Mesothelial cell of epicardium (in vitro differentiated cells): Measurements from ENCODE around the gene STK32B. TPM values are rescaled to one million over a fixed set of nuclear protein-coding genes. Genes with fewer than 3 reads are reported as not detected.

Source experiments
- DNase-seq, 2 experiments: peaks; one replicate each; pipeline ENCODE4 v3.0.0; 2021; ENCODE audit warnings: low spot score in 2 of 2; ENCODE audit not compliant: unreplicated experiment in 2 of 2
- H3K27ac Mint-ChIP-seq: 2 replicates; pipeline ENCODE4 v1.8.0; 2021; ENCODE audit warnings: mixed read lengths
- H3K27me3 Mint-ChIP-seq: 2 replicates; pipeline ENCODE4 v1.8.0; 2021; ENCODE audit warnings: low read depth, mixed read lengths
- H3K36me3 Mint-ChIP-seq: 2 replicates; pipeline ENCODE4 v1.8.0; 2021; ENCODE audit warnings: mixed read lengths
- H3K4me1 Mint-ChIP-seq: 2 replicates; pipeline ENCODE4 v1.8.0; 2021; ENCODE audit warnings: mixed read lengths
- H3K4me3 Mint-ChIP-seq: 2 replicates; pipeline ENCODE4 v1.8.0; 2021; ENCODE audit warnings: mild to moderate bottlenecking, moderate library complexity, mixed read lengths
- H3K9me3 Mint-ChIP-seq: 2 replicates; pipeline ENCODE4 v1.8.0; 2021; ENCODE audit warnings: mixed read lengths
- total RNA-seq: library from RNA; stranded (reverse); gene quantifications from 3 replicates; pipeline ENCODE4 v1.2.1, GENCODE V29; 2021
- TF ChIP-seq, protein P1 (sequence below): fragments of 200-600 bp; sonication (generic); IDR thresholded peaks from one replicate; pipeline ENCODE4 v1.5.0; 2021; ENCODE audit warnings: antibody characterized with exemption; ENCODE audit not compliant: unreplicated experiment

Gene STK32B
- total RNA-seq, 1 donor from 2014 or later, result 0.96 TPM

DNA sequence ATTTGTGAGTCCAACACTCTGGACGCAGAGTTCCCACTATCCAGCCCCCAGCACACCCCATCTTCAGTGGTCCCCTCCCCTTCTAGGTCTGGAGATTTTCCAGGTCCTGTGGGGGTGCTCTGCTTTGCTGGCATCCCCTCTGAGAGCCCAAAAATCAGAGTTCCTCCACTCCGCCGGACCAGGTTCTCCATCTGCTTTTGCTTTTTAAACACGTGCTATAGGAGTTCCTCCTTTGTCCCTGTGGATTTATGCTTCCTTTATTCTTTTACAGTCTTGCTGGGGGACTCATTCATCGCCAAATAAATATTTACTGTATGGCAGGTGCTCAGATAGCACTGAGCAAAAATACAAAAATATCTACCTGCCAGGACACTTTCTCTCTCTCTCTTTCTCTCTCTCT lies 324.7 kb downstream of the STK32B start:
- H3K27ac Mint-ChIP-seq, result no peak overlapping the region
- H3K9me3 Mint-ChIP-seq, result peaks cover 24% of the 10 kb centered on the region
- H3K27me3 Mint-ChIP-seq, result peaks cover 5% of the 10 kb centered on the region

DNA sequence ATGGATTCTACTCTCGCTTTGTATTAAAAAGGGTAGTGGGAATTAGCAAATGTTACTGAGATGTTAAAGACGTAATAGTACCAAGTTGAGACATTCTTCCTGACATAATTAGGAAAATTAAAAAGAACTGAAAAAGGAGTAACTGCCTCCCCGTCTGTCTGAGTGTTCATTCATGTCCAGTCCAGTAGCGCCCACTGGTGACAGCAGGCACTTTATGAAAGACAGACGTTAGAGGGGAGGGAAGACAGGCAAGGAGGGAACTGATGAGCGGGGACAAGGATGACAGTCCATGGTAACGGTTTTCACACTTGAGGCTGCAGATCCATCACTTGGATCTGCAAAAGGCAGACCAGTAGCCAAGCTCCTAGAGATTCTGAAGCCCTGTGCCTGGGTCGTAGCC lies 326.7 kb downstream of the STK32B start:
- no peak overlapping the region for H3K4me3 Mint-ChIP-seq
- no peak overlapping the region for H3K27ac Mint-ChIP-seq
- peaks cover 5% of the 10 kb centered on the region for H3K27me3 Mint-ChIP-seq
- TF ChIP-seq, protein P1, sequence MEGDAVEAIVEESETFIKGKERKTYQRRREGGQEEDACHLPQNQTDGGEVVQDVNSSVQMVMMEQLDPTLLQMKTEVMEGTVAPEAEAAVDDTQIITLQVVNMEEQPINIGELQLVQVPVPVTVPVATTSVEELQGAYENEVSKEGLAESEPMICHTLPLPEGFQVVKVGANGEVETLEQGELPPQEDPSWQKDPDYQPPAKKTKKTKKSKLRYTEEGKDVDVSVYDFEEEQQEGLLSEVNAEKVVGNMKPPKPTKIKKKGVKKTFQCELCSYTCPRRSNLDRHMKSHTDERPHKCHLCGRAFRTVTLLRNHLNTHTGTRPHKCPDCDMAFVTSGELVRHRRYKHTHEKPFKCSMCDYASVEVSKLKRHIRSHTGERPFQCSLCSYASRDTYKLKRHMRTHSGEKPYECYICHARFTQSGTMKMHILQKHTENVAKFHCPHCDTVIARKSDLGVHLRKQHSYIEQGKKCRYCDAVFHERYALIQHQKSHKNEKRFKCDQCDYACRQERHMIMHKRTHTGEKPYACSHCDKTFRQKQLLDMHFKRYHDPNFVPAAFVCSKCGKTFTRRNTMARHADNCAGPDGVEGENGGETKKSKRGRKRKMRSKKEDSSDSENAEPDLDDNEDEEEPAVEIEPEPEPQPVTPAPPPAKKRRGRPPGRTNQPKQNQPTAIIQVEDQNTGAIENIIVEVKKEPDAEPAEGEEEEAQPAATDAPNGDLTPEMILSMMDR, result no peak
- H3K9me3 Mint-ChIP-seq, result peaks cover 22% of the 10 kb centered on the region
- H3K4me1 Mint-ChIP-seq, result no peaks in the 10 kb centered on the region
- DNase-seq, result no peak
- H3K36me3 Mint-ChIP-seq, result no peaks in the 10 kb centered on the region

More for the DNA sequence above, 324.7 kb downstream of the STK32B start:
- Mint-ChIP-seq H3K36me3 (no peaks in the 10 kb centered on the region), H3K4me3 (no peak overlapping the region), H3K4me1 (no peaks in the 10 kb centered on the region)
- TF ChIP-seq, protein P1, result no peak
- DNase-seq, result no peak

DNA sequence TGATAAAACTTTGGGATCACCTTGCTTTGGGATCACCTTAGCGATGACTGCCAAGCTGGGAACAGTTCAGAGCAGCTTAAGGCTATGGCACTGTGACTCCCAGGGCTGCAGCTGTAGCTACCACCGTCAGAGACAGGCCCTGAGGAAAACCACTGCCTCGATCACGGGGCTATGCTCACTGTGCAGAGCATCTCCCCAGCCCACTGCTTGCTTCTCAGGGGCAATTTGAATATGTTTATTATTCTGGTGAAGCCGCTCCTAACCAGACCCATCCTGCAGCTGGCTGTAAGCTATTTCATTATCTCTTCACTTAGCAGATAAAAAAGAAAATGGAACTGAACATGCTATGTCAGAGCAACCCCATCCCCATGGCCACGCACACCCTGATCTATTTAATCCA lies 328.6 kb downstream of the STK32B start:
- Mint-ChIP-seq H3K36me3 (no peaks in the 10 kb centered on the region), H3K9me3 (peaks cover 16% of the 10 kb centered on the region), H3K4me1 (no peaks in the 10 kb centered on the region), H3K4me3 (no peak overlapping the region), H3K27me3 (peaks cover 13% of the 10 kb centered on the region), H3K27ac (no peak overlapping the region)
- TF ChIP-seq, protein P1, result no peak
- no peak for DNase-seq

DNA sequence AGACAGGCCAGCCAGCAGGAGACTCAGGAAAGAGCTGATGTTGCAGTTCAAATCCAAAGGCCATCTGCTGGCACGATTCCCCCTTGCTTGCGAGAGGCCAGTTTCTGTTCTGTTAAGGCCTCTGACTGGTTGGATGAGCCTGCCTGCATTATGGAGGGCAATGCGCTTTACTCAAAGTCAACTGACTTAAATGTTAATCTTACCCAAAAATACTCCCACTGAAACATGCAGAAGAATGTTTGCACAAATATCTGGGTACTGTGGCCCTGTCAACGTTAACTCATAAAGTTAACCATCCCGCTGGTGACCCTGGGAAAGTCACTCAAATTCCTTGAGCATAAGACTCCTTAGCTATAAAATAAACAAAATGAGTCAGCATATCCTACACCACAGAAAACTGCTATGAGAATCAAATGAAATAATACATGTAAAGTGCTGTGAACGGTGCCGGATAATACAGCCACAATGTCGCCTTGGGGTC lies 330.7 kb downstream of the STK32B start:
- Mint-ChIP-seq H3K4me1 (no peaks in the 10 kb centered on the region), H3K36me3 (no peaks in the 10 kb centered on the region), H3K27ac (no peak overlapping the region), H3K4me3 (no peak overlapping the region), H3K9me3 (peaks cover 9% of the 10 kb centered on the region), H3K27me3 (peaks cover 12% of the 10 kb centered on the region)
- DNase-seq, result no peak
- TF ChIP-seq, protein P1, result no peak

DNA sequence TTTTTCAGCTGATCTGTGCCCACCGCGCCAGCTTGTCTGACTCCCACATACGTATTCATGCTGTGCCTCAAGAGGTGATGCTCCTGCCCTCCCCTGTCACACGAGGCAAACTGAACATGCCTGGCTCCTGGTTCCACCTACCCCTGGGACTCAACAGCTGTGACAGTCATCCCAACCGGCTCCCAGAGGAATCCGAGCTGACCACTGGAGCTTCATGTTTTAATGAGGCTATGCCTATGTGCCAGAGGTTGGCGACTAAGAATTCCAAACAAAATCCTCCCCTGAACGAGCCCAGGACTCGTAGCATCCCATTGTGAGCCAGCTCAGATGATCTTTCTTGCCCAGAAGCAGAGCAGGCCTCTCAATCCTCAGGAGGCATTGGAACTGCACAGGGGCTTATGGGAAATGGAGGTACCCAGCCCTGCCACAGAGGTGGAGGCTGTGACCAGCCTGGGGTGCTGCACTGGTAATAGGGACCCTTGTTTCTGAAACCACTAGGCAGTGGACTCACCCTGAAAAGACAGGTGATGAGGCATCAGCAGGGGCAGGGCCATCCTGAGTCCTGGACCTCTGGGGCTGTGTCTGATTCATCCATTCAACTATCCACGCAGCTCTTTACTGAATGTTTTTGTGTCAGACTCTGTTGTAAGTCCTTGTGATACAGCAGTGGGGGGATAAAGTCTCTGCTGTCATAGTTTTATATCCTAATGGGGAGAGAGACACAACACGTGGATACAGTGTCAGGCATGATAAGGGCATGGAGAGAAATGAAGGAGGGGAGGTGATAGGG lies 332.1 kb downstream of the STK32B start:
- TF ChIP-seq, protein P1, result no peak
- H3K4me3 Mint-ChIP-seq, result no peak overlapping the region
- DNase-seq, result no peak
- no peaks in the 10 kb centered on the region for H3K36me3 Mint-ChIP-seq
- H3K27me3 Mint-ChIP-seq, result peaks cover 12% of the 10 kb centered on the region
- no peaks in the 10 kb centered on the region for H3K9me3 Mint-ChIP-seq
- H3K27ac Mint-ChIP-seq, result no peak overlapping the region
- H3K4me1 Mint-ChIP-seq, result no peaks in the 10 kb centered on the region
